ENCODE results near the gene NDUFA6. TPM values are rescaled to one million over a fixed set of nuclear protein-coding genes. Genes with fewer than 3 reads are reported as not detected.
"Not testable (repeated sequence)": the region's sequence is repeated elsewhere in the genome, so short reads cannot be mapped to it uniquely, and the experiment has no call there.

Gene NDUFA6
- total and polyA plus RNA-seq, 2 donors from 2014 or later = 69.0 to 317 TPM

- no peak for FAIRE-seq
- no peak for TF ChIP-seq CTCF (IDR thresholded peaks at IDR 0.05; ENCODE audit: borderline replicate concordance, extremely low read depth, insufficient read depth)
These were observed 41.9 kb upstream of the NDUFA6 start for GRCh38 chr22:42132457-42132856.

DNA sequence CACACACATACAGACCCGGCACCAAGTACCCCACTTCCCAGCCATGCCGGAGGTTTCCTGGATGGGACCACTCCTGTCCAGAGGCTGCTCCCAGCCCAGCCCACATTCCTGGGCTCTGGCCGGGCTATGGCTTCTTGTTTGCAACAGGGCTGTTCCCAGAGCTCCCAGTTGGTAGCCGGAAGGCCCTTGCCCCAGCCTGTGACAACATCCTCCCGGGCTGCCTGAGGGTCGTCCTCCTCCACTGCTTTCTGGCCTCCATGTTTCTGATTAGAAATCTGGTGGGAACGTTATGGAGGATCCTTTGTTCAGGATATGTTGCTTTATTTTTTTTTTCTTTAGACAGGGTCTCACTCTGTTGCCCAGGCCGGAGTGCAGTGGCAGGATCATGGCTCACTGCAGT, 41.0 kb upstream of the NDUFA6 start:
- H3K27me3 ChIP-seq (ENCODE audit: control insufficient read depth, insufficient read depth, low read length) = no peaks in the 10 kb centered on the region
- H3K9me3 ChIP-seq (ENCODE audit: control insufficient read depth in 2 of 3, insufficient read depth in 1 of 3, low read length in 3 of 3) = no peaks in the 10 kb centered on the region
- intact Hi-C loops (cut with DNase I) = no loop called here
- no peak for TF ChIP-seq CTCF (IDR thresholded peaks at IDR 0.05; ENCODE audit: borderline replicate concordance, extremely low read depth, insufficient read depth)
- no peak overlapping the region for H3K27ac ChIP-seq (ENCODE audit: low read depth in 2 of 2, low read length in 2 of 2)
- H3K9ac ChIP-seq (ENCODE audit: low read length in 3 of 3) = no peak overlapping the region
- DNase-seq = peak in 1 of 5 donors; percentile 55
- H3K36me3 ChIP-seq (ENCODE audit: control insufficient read depth in 2 of 3, insufficient read depth in 3 of 3, low read length in 3 of 3) = no peaks in the 10 kb centered on the region
- peaks cover 0 to 5% (median 0%) of the 10 kb centered on the region in 3 donors for H3K4me1 ChIP-seq (ENCODE audit: control insufficient read depth in 2 of 3, insufficient read depth in 2 of 3, low read depth in 1 of 3, low read length in 3 of 3)
- H3K4me3 ChIP-seq (ENCODE audit: low read length in 3 of 3) = no peak overlapping the region
- no peak for FAIRE-seq

More at GRCh38 chr22:42132457-42132856, 41.9 kb upstream of the NDUFA6 start:
- Histone ChIP-seq H3K4me3 (ENCODE audit: low read length in 3 of 3) (no peak overlapping the region), H3K4me1 (ENCODE audit: control insufficient read depth in 2 of 3, insufficient read depth in 2 of 3, low read depth in 1 of 3, low read length in 3 of 3) (peaks cover 0 to 5% (median 0%) of the 10 kb centered on the region in 3 donors), H3K27me3 (ENCODE audit: control insufficient read depth, insufficient read depth, low read length) (no peaks in the 10 kb centered on the region), H3K27ac (ENCODE audit: low read depth in 2 of 2, low read length in 2 of 2) (no peak overlapping the region), H3K9me3 (ENCODE audit: control insufficient read depth in 2 of 3, insufficient read depth in 1 of 3, low read length in 3 of 3) (no peaks in the 10 kb centered on the region), H3K36me3 (ENCODE audit: control insufficient read depth in 2 of 3, insufficient read depth in 3 of 3, low read length in 3 of 3) (no peaks in the 10 kb centered on the region), H3K9ac (ENCODE audit: low read length in 3 of 3) (no peak overlapping the region)
- peak in 2 of 5 donors; percentile 28 to 41 for DNase-seq
- intact Hi-C loops (cut with DNase I) = no loop called here

- DNase-seq = peak in 2 of 5 donors; percentile 43 to 62
- H3K4me1 ChIP-seq (ENCODE audit: control insufficient read depth in 2 of 3, insufficient read depth in 2 of 3, low read depth in 1 of 3, low read length in 3 of 3); H3K36me3 ChIP-seq (ENCODE audit: control insufficient read depth in 2 of 3, insufficient read depth in 3 of 3, low read length in 3 of 3); H3K27ac ChIP-seq (ENCODE audit: low read depth in 2 of 2, low read length in 2 of 2); H3K9ac ChIP-seq (ENCODE audit: low read length in 3 of 3); H3K9me3 ChIP-seq (ENCODE audit: control insufficient read depth in 2 of 3, insufficient read depth in 1 of 3, low read length in 3 of 3); H3K27me3 ChIP-seq (ENCODE audit: control insufficient read depth, insufficient read depth, low read length); intact Hi-C loops (cut with DNase I); FAIRE-seq; H3K4me3 ChIP-seq (ENCODE audit: low read length in 3 of 3): not testable (repeated sequence)
These were observed 40.3 kb upstream of the NDUFA6 start, which contains the start of gene CYP2D6 for GRCh38 chr22:42130639-42131431. Gene CYP2D6 (minus strand): TSS chr22:42130810. CDS start chr22:42130791, 19 bp downstream.

- FAIRE-seq; H3K36me3 ChIP-seq (ENCODE audit: control insufficient read depth in 2 of 3, insufficient read depth in 3 of 3, low read length in 3 of 3); intact Hi-C loops (cut with DNase I); H3K4me1 ChIP-seq (ENCODE audit: control insufficient read depth in 2 of 3, insufficient read depth in 2 of 3, low read depth in 1 of 3, low read length in 3 of 3); H3K27ac ChIP-seq (ENCODE audit: low read depth in 2 of 2, low read length in 2 of 2); DNase-seq; H3K4me3 ChIP-seq (ENCODE audit: low read length in 3 of 3); H3K27me3 ChIP-seq (ENCODE audit: control insufficient read depth, insufficient read depth, low read length); H3K9ac ChIP-seq (ENCODE audit: low read length in 3 of 3); H3K9me3 ChIP-seq (ENCODE audit: control insufficient read depth in 2 of 3, insufficient read depth in 1 of 3, low read length in 3 of 3): not testable (repeated sequence)
These were observed 39.6 kb upstream of the NDUFA6 start for GRCh38 chr22:42130182-42130581.

GRCh38 chr22:42128776-42129694, 38.5 kb upstream of the NDUFA6 start:
- H3K27ac ChIP-seq (ENCODE audit: low read depth in 2 of 2, low read length in 2 of 2); H3K4me3 ChIP-seq (ENCODE audit: low read length in 3 of 3); intact Hi-C loops (cut with DNase I); H3K36me3 ChIP-seq (ENCODE audit: control insufficient read depth in 2 of 3, insufficient read depth in 3 of 3, low read length in 3 of 3); H3K9me3 ChIP-seq (ENCODE audit: control insufficient read depth in 2 of 3, insufficient read depth in 1 of 3, low read length in 3 of 3); H3K27me3 ChIP-seq (ENCODE audit: control insufficient read depth, insufficient read depth, low read length); FAIRE-seq; H3K4me1 ChIP-seq (ENCODE audit: control insufficient read depth in 2 of 3, insufficient read depth in 2 of 3, low read depth in 1 of 3, low read length in 3 of 3); H3K9ac ChIP-seq (ENCODE audit: low read length in 3 of 3): not testable (repeated sequence)
- peak in 3 of 5 donors; percentile 30 to 76 (median 60) for DNase-seq

DNA sequence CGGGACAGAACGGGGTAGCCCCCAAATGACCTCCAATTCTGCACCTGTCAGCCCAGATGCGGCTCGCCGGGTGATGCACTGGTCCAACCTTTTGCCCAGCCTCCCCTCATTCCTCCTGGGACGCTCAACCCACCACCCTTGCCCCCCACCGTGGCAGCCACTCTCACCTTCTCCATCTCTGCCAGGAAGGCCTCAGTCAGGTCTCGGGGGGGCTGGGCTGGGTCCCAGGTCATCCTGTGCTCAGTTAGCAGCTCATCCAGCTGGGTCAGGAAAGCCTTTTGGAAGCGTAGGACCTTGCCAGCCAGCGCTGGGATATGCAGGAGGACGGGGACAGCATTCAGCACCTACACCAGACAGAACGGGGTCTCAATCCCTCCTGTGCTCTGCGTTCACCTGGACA, 37.4 kb upstream of the NDUFA6 start:
- H3K27me3 ChIP-seq (ENCODE audit: control insufficient read depth, insufficient read depth, low read length); H3K9ac ChIP-seq (ENCODE audit: low read length in 3 of 3); H3K4me1 ChIP-seq (ENCODE audit: control insufficient read depth in 2 of 3, insufficient read depth in 2 of 3, low read depth in 1 of 3, low read length in 3 of 3); H3K4me3 ChIP-seq (ENCODE audit: low read length in 3 of 3); FAIRE-seq; intact Hi-C loops (cut with DNase I); H3K9me3 ChIP-seq (ENCODE audit: control insufficient read depth in 2 of 3, insufficient read depth in 1 of 3, low read length in 3 of 3); H3K27ac ChIP-seq (ENCODE audit: low read depth in 2 of 2, low read length in 2 of 2); H3K36me3 ChIP-seq (ENCODE audit: control insufficient read depth in 2 of 3, insufficient read depth in 3 of 3, low read length in 3 of 3): not testable (repeated sequence)
- DNase-seq = peak in 1 of 5 donors; percentile 56

Measured in kidney (tissue), 14 donors.